Inferior parietal cortex (tissue), 1 donor: Measurements from ENCODE around the gene SGTA.
A peak's percentile ranks its signal among the peaks of the same experiment; 100 is the strongest.
"Not testable (repeated sequence)": the region's sequence is repeated elsewhere in the genome, so short reads cannot be mapped to it uniquely, and the experiment has no call there.

ENCODE experiments used
- DNase-seq: peaks from one replicate; pipeline ENCODE4 v3.0.0-alpha.2; 2016; ENCODE audit errors: extremely low spot score

The SGTA gene

GRCh38 chr19:2782936-2783780 is at the start of gene SGTA:
TSS of gene SGTA (minus strand) at chr19:2783273. CDS start at chr19:2769068, 14,205 bp downstream.
- DNase-seq: peak; percentile 99

- no peak for DNase-seq
Measured at GRCh38 chr19:2827840-2828489, 44.9 kb upstream of the SGTA start.

- no peak for DNase-seq
Measured at GRCh38 chr19:2827022-2827421, 43.9 kb upstream of the SGTA start.

- no peak for DNase-seq
Measured at GRCh38 chr19:2824129-2824528, 41.1 kb upstream of the SGTA start.

- DNase-seq: no peak
Measured at GRCh38 chr19:2823646-2824045, 40.6 kb upstream of the SGTA start.

- no peak for DNase-seq
Measured at GRCh38 chr19:2822846-2823245, 39.8 kb upstream of the SGTA start.

GRCh38 chr19:2820112-2820702 is 37.1 kb upstream of the SGTA start:
- DNase-seq: no peak

GRCh38 chr19:2819540-2820111 is 36.6 kb upstream of the SGTA start, which contains the start of gene ZNF554:
TSS of gene ZNF554 (plus strand) at chr19:2819868. CDS start at chr19:2820072, 204 bp downstream.
- DNase-seq: peak; percentile 94

GRCh38 chr19:2817237-2817829 is 34.3 kb upstream of the SGTA start:
- DNase-seq: not testable (repeated sequence)

- no peak for DNase-seq
Measured at GRCh38 chr19:2816641-2817040, 33.6 kb upstream of the SGTA start.

GRCh38 chr19:2815923-2816322 is 32.9 kb upstream of the SGTA start:
- DNase-seq: no peak

GRCh38 chr19:2815191-2815614 is 32.1 kb upstream of the SGTA start:
- DNase-seq: no peak

GRCh38 chr19:2814426-2814825 is 31.4 kb upstream of the SGTA start:
- no peak for DNase-seq

- no peak for DNase-seq
Measured at GRCh38 chr19:2813235-2814160, 30.4 kb upstream of the SGTA start.

GRCh38 chr19:2812414-2813234 is 29.6 kb upstream of the SGTA start:
- DNase-seq: no peak

GRCh38 chr19:2811735-2812413 is 28.8 kb upstream of the SGTA start:
- DNase-seq: no peak

- DNase-seq: no peak
Measured at GRCh38 chr19:2811221-2811722, 28.2 kb upstream of the SGTA start.

GRCh38 chr19:2810141-2811091 is 27.3 kb upstream of the SGTA start:
- no peak for DNase-seq
